ENCODE measurements around the gene RNF214. TPM values are rescaled to one million over a fixed set of nuclear protein-coding genes. Genes with fewer than 3 reads are reported as not detected.

RNF214 gene
- total RNA-seq, 3 donors from 2014 or later = 12.3 to 13.3 (median 12.5) TPM

DNA sequence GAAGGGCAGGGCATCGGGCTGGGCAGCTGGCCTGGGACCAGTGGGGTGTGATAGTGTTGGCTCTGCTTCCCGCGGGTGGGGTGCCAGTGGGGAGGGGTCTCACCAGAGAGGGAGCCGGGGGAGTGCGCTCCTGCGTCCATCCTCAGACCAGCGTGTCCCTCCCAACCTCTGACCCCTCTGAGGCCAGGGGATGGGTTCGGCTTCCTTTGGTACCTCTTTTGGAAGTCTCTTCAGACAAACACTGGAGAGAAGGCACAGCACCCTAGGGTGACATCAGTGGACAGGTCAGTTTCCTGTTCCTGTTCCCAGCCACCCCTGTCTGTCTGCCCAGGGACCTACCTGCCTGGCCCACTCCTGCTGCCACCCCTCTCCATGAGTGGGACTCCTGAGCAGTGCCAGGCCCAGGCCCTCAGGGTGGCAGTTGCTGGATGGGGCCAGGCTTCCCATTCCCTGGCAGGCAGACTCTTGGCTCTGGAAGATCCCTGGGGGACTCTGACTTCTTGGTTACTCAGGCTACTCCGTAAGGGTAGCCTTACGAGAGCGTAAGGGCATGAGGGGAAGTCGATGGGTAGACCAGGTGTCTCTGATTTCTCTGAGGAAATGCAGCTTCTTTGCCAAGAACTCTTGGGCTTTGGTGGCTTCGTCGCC lies 30.7 kb upstream of the RNF214 start:
- Histone ChIP-seq H3K27ac (peak overlapping the region; percentile 94 to 98), H3K4me1 (peaks cover 0 to 11% of the 10 kb centered on the region in 2 donors), H3K27me3 (no peaks in the 10 kb centered on the region), H3K9me3 (no peaks in the 10 kb centered on the region), H3K36me3 (no peaks in the 10 kb centered on the region), H3K4me3 (peak overlapping the region; percentile 46 to 75 (median 57))
- no peak for DNase-seq (ENCODE audit: low spot score in 2 of 2)
- intact Hi-C loops (cut with DNase I; ENCODE audit: low total_unique reads) = no loop called here
- TF ChIP-seq POLR2AphosphoS5 (IDR thresholded peaks at IDR 0.05) = peak in 2 of 3 donors; percentile 7 to 28
- TF ChIP-seq, protein P1, sequence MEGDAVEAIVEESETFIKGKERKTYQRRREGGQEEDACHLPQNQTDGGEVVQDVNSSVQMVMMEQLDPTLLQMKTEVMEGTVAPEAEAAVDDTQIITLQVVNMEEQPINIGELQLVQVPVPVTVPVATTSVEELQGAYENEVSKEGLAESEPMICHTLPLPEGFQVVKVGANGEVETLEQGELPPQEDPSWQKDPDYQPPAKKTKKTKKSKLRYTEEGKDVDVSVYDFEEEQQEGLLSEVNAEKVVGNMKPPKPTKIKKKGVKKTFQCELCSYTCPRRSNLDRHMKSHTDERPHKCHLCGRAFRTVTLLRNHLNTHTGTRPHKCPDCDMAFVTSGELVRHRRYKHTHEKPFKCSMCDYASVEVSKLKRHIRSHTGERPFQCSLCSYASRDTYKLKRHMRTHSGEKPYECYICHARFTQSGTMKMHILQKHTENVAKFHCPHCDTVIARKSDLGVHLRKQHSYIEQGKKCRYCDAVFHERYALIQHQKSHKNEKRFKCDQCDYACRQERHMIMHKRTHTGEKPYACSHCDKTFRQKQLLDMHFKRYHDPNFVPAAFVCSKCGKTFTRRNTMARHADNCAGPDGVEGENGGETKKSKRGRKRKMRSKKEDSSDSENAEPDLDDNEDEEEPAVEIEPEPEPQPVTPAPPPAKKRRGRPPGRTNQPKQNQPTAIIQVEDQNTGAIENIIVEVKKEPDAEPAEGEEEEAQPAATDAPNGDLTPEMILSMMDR (IDR thresholded peaks at IDR 0.05) = no peak

- peaks cover 0 to 11% of the 10 kb centered on the region in 2 donors for H3K4me1 ChIP-seq
Observed at GRCh38 chr11:117202386-117203068, 29.9 kb upstream of the RNF214 start.

DNA sequence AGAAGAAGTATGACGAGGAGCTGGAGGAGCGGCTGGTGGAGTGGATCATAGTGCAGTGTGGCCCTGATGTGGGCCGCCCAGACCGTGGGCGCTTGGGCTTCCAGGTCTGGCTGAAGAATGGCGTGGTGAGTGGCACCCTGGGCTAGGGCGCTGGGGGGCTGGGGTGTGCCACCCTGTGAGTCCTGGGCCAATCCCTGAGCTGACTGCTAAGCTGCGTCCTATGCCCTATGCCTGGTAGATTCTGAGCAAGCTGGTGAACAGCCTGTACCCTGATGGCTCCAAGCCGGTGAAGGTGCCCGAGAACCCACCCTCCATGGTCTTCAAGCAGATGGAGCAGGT lies 29.4 kb upstream of the RNF214 start:
- Histone ChIP-seq H3K9me3 (no peaks in the 10 kb centered on the region), H3K4me3 (peak overlapping the region; percentile 46 to 75 (median 57)), H3K36me3 (no peaks in the 10 kb centered on the region), H3K27ac (peak overlapping the region; percentile 94 to 98), H3K4me1 (peaks cover 0 to 8% of the 10 kb centered on the region in 2 donors), H3K27me3 (no peaks in the 10 kb centered on the region)
- intact Hi-C loops (cut with DNase I; ENCODE audit: low total_unique reads) = no loop called here
- TF ChIP-seq, protein P1 (IDR thresholded peaks at IDR 0.05) = no peak
- peak in 2 of 3 donors; percentile 42 to 50 for TF ChIP-seq POLR2AphosphoS5 (IDR thresholded peaks at IDR 0.05)
- TF ChIP-seq POLR2A (IDR thresholded peaks at IDR 0.05) = no peak
- no peak for DNase-seq (ENCODE audit: low spot score in 2 of 2)

More at GRCh38 chr11:117202386-117203068, 29.9 kb upstream of the RNF214 start:
- Histone ChIP-seq H3K4me3 (peak overlapping the region; percentile 46 to 75 (median 57)), H3K36me3 (no peaks in the 10 kb centered on the region), H3K27me3 (no peaks in the 10 kb centered on the region), H3K27ac (peak overlapping the region; percentile 94 to 98), H3K9me3 (no peaks in the 10 kb centered on the region)
- TF ChIP-seq POLR2AphosphoS5 (IDR thresholded peaks at IDR 0.05) (no peak), POLR2A (IDR thresholded peaks at IDR 0.05) (no peak)
- TF ChIP-seq, protein P1 (IDR thresholded peaks at IDR 0.05) = no peak
- no peak for DNase-seq (ENCODE audit: low spot score in 2 of 2)
- intact Hi-C loops (cut with DNase I; ENCODE audit: low total_unique reads) = no loop called here

- H3K9me3 ChIP-seq = no peaks in the 10 kb centered on the region
- peak overlapping the region; percentile 15 to 75 (median 57) for H3K4me3 ChIP-seq
- no peaks in the 10 kb centered on the region for H3K4me1 ChIP-seq
- DNase-seq (ENCODE audit: low spot score in 2 of 2) = peak in 1 of 2 donors; percentile 50
- H3K27me3 ChIP-seq = no peaks in the 10 kb centered on the region
- peak overlapping the region; percentile 94 to 98 for H3K27ac ChIP-seq
- H3K36me3 ChIP-seq = no peaks in the 10 kb centered on the region
- TF ChIP-seq POLR2AphosphoS5 (IDR thresholded peaks at IDR 0.05) (no peak), POLR2A (IDR thresholded peaks at IDR 0.05) (no peak)
- TF ChIP-seq, protein P1 (IDR thresholded peaks at IDR 0.05) = no peak
- intact Hi-C loops (cut with DNase I; ENCODE audit: low total_unique reads) = no loop called here
Observed at GRCh38 chr11:117204283-117205080, 28.0 kb upstream of the RNF214 start.
